ENCODE measurements around the gene TOM1L2.

DNA sequence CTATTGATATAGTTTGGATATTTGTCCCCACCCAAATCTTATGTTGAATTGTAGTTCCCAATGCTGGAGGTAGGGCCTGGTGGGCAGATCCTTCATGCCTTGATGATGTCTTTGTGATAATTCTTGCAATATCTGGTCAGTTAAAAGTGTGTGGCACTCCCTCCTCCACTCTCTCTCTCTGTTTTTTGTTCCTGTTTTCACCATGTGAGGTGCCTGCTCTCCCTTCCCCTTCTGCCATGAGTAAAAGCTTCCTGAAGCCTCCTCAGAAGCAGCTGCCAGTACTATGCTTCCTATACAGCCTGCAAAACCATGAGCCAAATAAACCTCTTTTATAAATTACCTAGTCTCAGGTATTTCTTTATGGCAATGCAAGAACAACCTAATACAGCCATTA is 47.3 kb downstream of the TOM1L2 start:
- TF ChIP-seq, protein P1, sequence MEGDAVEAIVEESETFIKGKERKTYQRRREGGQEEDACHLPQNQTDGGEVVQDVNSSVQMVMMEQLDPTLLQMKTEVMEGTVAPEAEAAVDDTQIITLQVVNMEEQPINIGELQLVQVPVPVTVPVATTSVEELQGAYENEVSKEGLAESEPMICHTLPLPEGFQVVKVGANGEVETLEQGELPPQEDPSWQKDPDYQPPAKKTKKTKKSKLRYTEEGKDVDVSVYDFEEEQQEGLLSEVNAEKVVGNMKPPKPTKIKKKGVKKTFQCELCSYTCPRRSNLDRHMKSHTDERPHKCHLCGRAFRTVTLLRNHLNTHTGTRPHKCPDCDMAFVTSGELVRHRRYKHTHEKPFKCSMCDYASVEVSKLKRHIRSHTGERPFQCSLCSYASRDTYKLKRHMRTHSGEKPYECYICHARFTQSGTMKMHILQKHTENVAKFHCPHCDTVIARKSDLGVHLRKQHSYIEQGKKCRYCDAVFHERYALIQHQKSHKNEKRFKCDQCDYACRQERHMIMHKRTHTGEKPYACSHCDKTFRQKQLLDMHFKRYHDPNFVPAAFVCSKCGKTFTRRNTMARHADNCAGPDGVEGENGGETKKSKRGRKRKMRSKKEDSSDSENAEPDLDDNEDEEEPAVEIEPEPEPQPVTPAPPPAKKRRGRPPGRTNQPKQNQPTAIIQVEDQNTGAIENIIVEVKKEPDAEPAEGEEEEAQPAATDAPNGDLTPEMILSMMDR (IDR thresholded peaks at IDR 0.05): no peak
- TF ChIP-seq EP300 (IDR thresholded peaks at IDR 0.05): no peak
- TF ChIP-seq POLR2A (IDR thresholded peaks at IDR 0.05): no peak

Data from stomach (tissue), 4 donors.